ENCODE data around the gene SLC6A11. TPM values are rescaled to one million over a fixed set of nuclear protein-coding genes. Genes with fewer than 3 reads are reported as not detected.

SLC6A11 gene
- polyA plus RNA-seq: 9.4 to 24.8 TPM (median 9.8 TPM) in 3 replicates
- polyA plus RNA-seq (2011; ENCODE audit: low read depth): 1.8 TPM
- 6.5 and 7.4 TPM in 2 replicates for polyA plus RNA-seq (2011; cell fraction: cytosol; rRNA removed)
- polyA plus RNA-seq (2011; cell fraction: nucleus; rRNA removed): 31.8 and 35.2 TPM in 2 replicates
- polyA plus RNA-seq (2012; ENCODE audit: low replicate concordance): 6.9 and 7.3 TPM in 2 replicates
- polyA minus RNA-seq: 9.0 to 21.9 TPM (median 9.9 TPM) in 3 replicates
- polyA minus RNA-seq (2011; cell fraction: cytosol; rRNA and poly(A)+ RNA removed): 6.5 TPM
- 15.0 and 21.8 TPM in 2 replicates for polyA minus RNA-seq (2011; cell fraction: nucleus; rRNA and poly(A)+ RNA removed)

- peak within 1 kb of the TSS; percentile 54 to 62 (median 59) for H3K4me3 ChIP-seq (ENCODE audit: control insufficient read depth in 2 of 3, extremely low read depth in 1 of 3, insufficient read depth in 2 of 3, low read depth in 1 of 3, low read length in 3 of 3)
Observed at GRCh38 chr3:10816019-10816862, at the start of gene SLC6A11. Gene SLC6A11 (plus strand): TSS chr3:10816228. CDS start chr3:10816266, 38 bp downstream.

GRCh38 chr3:10768708-10769394 lies 47.2 kb upstream of the SLC6A11 start:
- no peak overlapping the region for H3K27ac ChIP-seq (ENCODE audit: control insufficient read depth, insufficient read depth, low read length)
- FAIRE-seq (no peak), DNase-seq (ENCODE audit: low read depth, low spot score) (no peak)
- H3K79me2 ChIP-seq (ENCODE audit: control insufficient read depth, insufficient read depth, low read length): no peaks in the 10 kb centered on the region
- no peaks in the 10 kb centered on the region for H3K9me1 ChIP-seq (ENCODE audit: control insufficient read depth, extremely low read depth, insufficient read depth, low read length)
- no peak overlapping the region for H2AFZ ChIP-seq (ENCODE audit: control insufficient read depth, low read length)
- no peaks in the 10 kb centered on the region for H4K20me1 ChIP-seq (ENCODE audit: control insufficient read depth, extremely low read depth, insufficient read depth, low read length)
- no peak overlapping the region for H3K4me3 ChIP-seq (ENCODE audit: control insufficient read depth in 2 of 3, extremely low read depth in 1 of 3, insufficient read depth in 2 of 3, low read depth in 1 of 3, low read length in 3 of 3)
- TF ChIP-seq CTCF (optimal IDR thresholded peaks at IDR 0.05 in 1 of 3, IDR thresholded peaks at IDR 0.05 in 1 of 3, conservative IDR thresholded peaks at IDR 0.05 in 1 of 3; ENCODE audit: extremely low read depth in 1 of 3, insufficient read depth in 2 of 3, low read length in 3 of 3): no peak
- TF ChIP-seq EZH2 (IDR thresholded peaks at IDR 0.05; ENCODE audit: low read length): no peak
- peaks cover 27% of the 10 kb centered on the region for H3K4me1 ChIP-seq (ENCODE audit: control insufficient read depth, extremely low read depth, insufficient read depth, low read length)
- H3K36me3 ChIP-seq (ENCODE audit: control insufficient read depth in 2 of 2, extremely low read depth in 1 of 2, insufficient read depth in 2 of 2, low read length in 2 of 2): no peaks in the 10 kb centered on the region
- H3K4me2 ChIP-seq (ENCODE audit: control insufficient read depth, extremely low read depth, insufficient read depth, low read depth, low read length): no peak overlapping the region
- dilution Hi-C loops (cut with MboI; ENCODE audit: extremely low pct_ligation_motif_present, low sequenced_read_pairs): no loop called here
- H3K9me3 ChIP-seq (ENCODE audit: control insufficient read depth, low read depth, low read length): no peaks in the 10 kb centered on the region
- H3K27me3 ChIP-seq (ENCODE audit: control insufficient read depth, extremely low read depth, insufficient read depth, low read length): no peaks in the 10 kb centered on the region
- no peak overlapping the region for H3K9ac ChIP-seq (ENCODE audit: control insufficient read depth, extremely low read depth, insufficient read depth, low read length)

More at GRCh38 chr3:10816019-10816862, at the start of gene SLC6A11:
- Histone ChIP-seq H3K4me1 (ENCODE audit: control insufficient read depth, extremely low read depth, insufficient read depth, low read length) (peaks cover 9% of the 10 kb centered on the region), H3K9me3 (ENCODE audit: control insufficient read depth, low read depth, low read length) (no peaks in the 10 kb centered on the region), H3K27me3 (ENCODE audit: control insufficient read depth, extremely low read depth, insufficient read depth, low read length) (no peaks in the 10 kb centered on the region), H3K9me1 (ENCODE audit: control insufficient read depth, extremely low read depth, insufficient read depth, low read length) (no peaks in the 10 kb centered on the region), H3K36me3 (ENCODE audit: control insufficient read depth in 2 of 2, extremely low read depth in 1 of 2, insufficient read depth in 2 of 2, low read length in 2 of 2) (peaks cover 0 to 5% of the 10 kb centered on the region in 2 experiments), H3K9ac (ENCODE audit: control insufficient read depth, extremely low read depth, insufficient read depth, low read length) (peak within 1 kb of the TSS; percentile 68), H4K20me1 (ENCODE audit: control insufficient read depth, extremely low read depth, insufficient read depth, low read length) (no peaks in the 10 kb centered on the region), H3K4me2 (ENCODE audit: control insufficient read depth, extremely low read depth, insufficient read depth, low read depth, low read length) (peak within 1 kb of the TSS; percentile 84), H3K27ac (ENCODE audit: control insufficient read depth, insufficient read depth, low read length) (peak within 1 kb of the TSS; percentile 17), H2AFZ (ENCODE audit: control insufficient read depth, low read length) (peak within 1 kb of the TSS; percentile 76), H3K79me2 (ENCODE audit: control insufficient read depth, insufficient read depth, low read length) (no peaks in the 10 kb centered on the region)
- DNase-seq (ENCODE audit: low read depth, low spot score) (no peak), FAIRE-seq (no peak)
- dilution Hi-C loops (cut with MboI; ENCODE audit: extremely low pct_ligation_motif_present, low sequenced_read_pairs): no loop called here
- TF ChIP-seq EZH2 (IDR thresholded peaks at IDR 0.05; ENCODE audit: low read length) (no peak), CTCF (optimal IDR thresholded peaks at IDR 0.05 in 1 of 3, IDR thresholded peaks at IDR 0.05 in 1 of 3, conservative IDR thresholded peaks at IDR 0.05 in 1 of 3; ENCODE audit: extremely low read depth in 1 of 3, insufficient read depth in 2 of 3, low read length in 3 of 3) (no peak)
